Fibroblast of villous mesenchyme (primary cell): ENCODE data around the gene GRM8. TPM values are rescaled to one million over a fixed set of nuclear protein-coding genes. Genes with fewer than 3 reads are reported as not detected.

Experiments used
- DNase-seq: peaks from one replicate; pipeline ENCODE4 v3.0.0-alpha.2; 2010; ENCODE audit warnings: low read depth
- H3K4me3 ChIP-seq: 2 replicates; pipeline ENCODE4 v1.5.1; 2011; ENCODE audit warnings: low read depth, mild to moderate bottlenecking, low read length
- total RNA-seq: library from RNA; depleted of rRNA; stranded (reverse); fragments of >200 nt; gene quantifications from 2 replicates; pipeline ENCODE4 v1.2.3, GENCODE V29; 2012
- TF ChIP-seq, protein P1 (sequence below): IDR thresholded peaks from 2 replicates; pipeline ENCODE4 v1.5.1; 2012; ENCODE audit warnings: low read depth, mild to moderate bottlenecking, low read length; ENCODE audit not compliant: insufficient read depth

The GRM8 gene
- total RNA-seq, 1 donor, result not detected

DNA sequence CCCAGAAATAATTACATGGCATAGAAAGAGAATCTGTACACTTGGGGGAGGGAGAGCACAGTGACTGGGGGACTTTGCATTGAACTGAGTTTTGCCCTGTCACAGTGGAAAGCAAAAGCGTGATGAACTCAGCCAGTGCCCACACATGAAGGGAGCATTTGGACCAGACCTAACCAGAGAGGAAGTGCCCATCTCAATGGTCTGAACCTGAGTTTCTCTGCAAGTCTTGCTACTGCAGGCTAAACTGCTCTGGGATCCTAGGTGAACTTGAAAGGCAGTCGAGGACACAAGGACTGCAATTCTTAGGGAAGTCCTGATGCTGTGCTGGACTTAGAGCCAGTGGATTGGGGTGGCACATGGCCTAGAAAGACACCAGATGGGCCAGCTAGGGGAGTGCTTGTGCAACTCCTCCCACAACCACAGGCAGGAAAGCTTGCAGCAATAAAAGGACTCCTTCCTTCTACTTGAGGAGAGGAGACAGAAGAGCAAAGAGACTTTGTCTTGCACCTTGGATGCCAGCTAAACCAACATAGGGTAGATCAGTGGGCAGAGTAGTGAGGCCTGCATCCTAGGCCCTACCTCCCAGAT lies 259.0 kb downstream of the GRM8 start:
- no peak for DNase-seq
- TF ChIP-seq, protein P1, sequence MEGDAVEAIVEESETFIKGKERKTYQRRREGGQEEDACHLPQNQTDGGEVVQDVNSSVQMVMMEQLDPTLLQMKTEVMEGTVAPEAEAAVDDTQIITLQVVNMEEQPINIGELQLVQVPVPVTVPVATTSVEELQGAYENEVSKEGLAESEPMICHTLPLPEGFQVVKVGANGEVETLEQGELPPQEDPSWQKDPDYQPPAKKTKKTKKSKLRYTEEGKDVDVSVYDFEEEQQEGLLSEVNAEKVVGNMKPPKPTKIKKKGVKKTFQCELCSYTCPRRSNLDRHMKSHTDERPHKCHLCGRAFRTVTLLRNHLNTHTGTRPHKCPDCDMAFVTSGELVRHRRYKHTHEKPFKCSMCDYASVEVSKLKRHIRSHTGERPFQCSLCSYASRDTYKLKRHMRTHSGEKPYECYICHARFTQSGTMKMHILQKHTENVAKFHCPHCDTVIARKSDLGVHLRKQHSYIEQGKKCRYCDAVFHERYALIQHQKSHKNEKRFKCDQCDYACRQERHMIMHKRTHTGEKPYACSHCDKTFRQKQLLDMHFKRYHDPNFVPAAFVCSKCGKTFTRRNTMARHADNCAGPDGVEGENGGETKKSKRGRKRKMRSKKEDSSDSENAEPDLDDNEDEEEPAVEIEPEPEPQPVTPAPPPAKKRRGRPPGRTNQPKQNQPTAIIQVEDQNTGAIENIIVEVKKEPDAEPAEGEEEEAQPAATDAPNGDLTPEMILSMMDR, result no peak
- no peak overlapping the region for H3K4me3 ChIP-seq

DNA sequence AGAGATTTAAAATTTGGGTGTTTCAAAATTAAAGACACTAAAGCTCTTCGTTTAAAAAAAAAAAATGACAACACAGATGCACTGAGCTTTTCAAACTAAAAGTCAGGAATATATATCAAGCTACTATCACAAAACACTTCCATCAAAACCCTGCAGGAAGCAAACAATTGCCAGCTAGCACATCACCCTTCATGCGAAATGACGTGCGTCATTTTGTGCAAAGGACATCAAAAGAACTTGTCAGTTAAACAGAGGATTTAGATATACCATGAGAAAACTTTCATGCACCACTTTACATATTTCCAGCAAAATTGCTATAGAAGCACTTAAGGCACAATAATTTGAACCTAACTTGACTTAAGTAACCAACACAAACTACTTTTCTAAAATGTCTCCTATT lies 264.7 kb downstream of the GRM8 start:
- H3K4me3 ChIP-seq, result no peak overlapping the region
- DNase-seq, result no peak
- TF ChIP-seq, protein P1, result no peak

DNA sequence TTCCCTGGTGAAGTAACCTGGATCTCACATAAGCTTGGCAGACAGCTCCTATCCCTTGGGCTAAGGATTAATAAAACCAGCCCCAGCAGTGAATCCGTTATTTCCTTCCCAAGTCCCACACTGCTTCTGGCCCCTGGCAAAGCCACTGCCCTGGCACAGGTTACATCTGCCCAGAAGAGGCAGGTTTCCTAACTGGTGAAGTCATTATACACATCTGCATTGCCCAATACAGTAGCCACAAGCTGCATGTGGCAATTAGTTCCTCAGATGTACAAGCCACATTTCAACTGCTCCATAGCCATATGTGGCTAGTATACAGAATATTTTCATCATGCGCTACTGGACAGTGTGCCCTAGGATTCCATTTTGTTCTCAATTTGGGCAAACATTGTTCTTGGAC lies 273.0 kb downstream of the GRM8 start:
- H3K4me3 ChIP-seq, result no peak overlapping the region
- no peak for DNase-seq
- TF ChIP-seq, protein P1, result no peak

DNA sequence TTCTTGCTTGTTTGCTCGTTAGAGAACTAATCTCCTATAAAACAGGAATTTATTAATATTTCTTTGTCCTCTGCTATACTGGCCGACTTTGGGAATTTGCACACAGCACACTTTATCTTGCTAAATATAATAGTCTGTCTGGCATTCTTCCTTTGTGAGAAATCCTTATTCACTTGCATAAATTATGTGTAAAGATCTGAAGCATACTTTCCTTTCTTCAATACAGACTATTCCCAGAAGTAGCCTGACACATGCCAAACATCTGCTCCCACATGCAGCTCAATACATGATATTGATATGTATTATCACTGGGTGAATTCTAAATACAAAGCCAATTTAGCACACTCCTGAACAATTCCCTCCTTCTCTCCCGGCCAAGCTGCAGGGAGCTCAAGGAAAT lies 273.9 kb downstream of the GRM8 start:
- no peak overlapping the region for H3K4me3 ChIP-seq
- DNase-seq, result no peak
- TF ChIP-seq, protein P1, result no peak

DNA sequence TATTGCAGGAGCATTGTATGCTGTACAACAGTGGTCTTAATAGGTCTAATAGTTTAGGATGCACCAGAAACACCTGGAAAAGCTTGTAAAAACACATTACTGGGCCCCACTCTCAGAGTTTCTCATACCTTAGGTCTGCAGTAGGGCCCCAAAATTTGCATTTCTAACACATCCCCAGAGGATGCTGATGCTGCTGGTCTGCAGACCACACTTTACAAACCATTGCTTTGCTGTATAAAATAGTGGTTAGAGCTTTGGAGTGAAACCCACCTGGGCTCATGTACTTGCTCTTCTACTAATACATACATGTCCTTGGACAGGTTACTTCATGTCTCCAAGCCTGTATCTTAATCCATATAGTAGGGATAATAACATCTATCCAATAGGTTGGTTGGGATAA lies 279.7 kb downstream of the GRM8 start:
- no peak for DNase-seq
- no peak overlapping the region for H3K4me3 ChIP-seq
- TF ChIP-seq, protein P1, result no peak

DNA sequence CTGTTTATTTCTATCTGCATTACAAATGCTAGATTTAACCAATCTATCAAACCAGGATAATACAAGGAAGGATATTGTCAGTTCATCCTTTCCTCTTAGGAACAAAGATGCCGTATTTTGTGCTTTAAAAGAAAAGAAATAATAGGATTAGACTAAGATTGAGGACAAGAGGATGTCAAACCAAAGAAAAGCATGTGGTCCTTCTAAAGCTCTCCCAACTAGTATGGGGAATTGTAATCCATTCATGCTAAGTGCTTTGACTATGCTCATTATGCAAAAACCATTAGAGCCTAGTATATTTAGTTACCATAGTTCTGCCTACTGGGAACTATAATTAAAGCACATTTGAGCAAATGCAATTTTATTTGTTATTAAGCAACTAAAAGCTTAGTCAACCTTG lies 280.2 kb downstream of the GRM8 start:
- no peak for DNase-seq
- TF ChIP-seq, protein P1, result no peak
- H3K4me3 ChIP-seq, result no peak overlapping the region

DNA sequence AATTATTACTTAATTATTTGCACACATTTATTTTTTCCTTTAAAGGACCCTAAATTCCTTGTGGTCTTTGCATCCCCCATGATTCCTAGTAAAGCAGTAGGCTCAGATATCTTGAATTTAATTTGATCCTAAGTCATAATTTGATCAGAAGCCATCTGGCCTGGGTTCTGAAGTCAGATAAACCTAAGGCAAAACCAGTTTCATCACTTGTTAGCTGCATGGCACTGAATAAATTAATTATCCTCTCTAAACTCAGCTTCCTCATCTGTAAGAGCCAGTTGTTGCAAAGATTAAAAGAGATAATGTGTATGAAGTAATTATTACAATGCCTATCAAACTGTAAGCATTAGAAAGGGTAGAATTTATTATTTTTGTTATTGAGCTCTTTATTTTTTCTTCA lies 293.1 kb downstream of the GRM8 start:
- TF ChIP-seq, protein P1, result no peak
- DNase-seq, result no peak
- no peak overlapping the region for H3K4me3 ChIP-seq
